Placental pericyte (primary cell): ENCODE results near the gene GBP3. TPM values are rescaled to one million over a fixed set of nuclear protein-coding genes. Genes with fewer than 3 reads are reported as not detected.

Experiments
- small RNA-seq: library from RNA; depleted of rRNA; stranded (forward); fragments of <200 nt; gene quantifications from one replicate; pipeline ENCODE3, GENCODE V24; 2012; ENCODE audit warnings: low replicate concordance
- total RNA-seq: library from RNA; depleted of rRNA; stranded (reverse); fragments of >200 nt; gene quantifications from 2 replicates; pipeline ENCODE4 v1.2.3, GENCODE V29; 2012

Gene GBP3
- 38.3 and 57.4 TPM in 2 replicates for total RNA-seq

GRCh38 chr1:89022167-89022959, at the start of gene GBP3:
Gene GBP3, minus strand, starts transcription at chr1:89022866. Its CDS starts 2,145 bp downstream, at chr1:89020721.

GRCh38 chr1:89065079-89065868, 42.6 kb upstream of the GBP3 start, which contains the start of gene GBP1:
Gene GBP1, minus strand, starts transcription at chr1:89065208. Its CDS starts 1,974 bp downstream, at chr1:89063234.

Small RNA genes within 50 kb of the gene (small RNA-seq; reads per million reads assigned to genes)
- gene RF00019: not detected

Other genes with a start within 250 kb of the GBP3 start
- gene GTF2B, start 131.3 kb downstream of the GBP3 start, total RNA-seq: 36.3 and 41.1 TPM in 2 replicates
- gene KYAT3, start 30.2 kb downstream of the GBP3 start, total RNA-seq: 29.6 and 38.3 TPM in 2 replicates
- 9.2 and 10.5 TPM in 2 replicates for gene RBMXL1, start 30.2 kb downstream of the GBP3 start, total RNA-seq
- 27.8 and 66.4 TPM in 2 replicates for gene GBP1, start 42.3 kb upstream of the GBP3 start, total RNA-seq
- gene GBP2, start 103.2 kb upstream of the GBP3 start, total RNA-seq: 8.7 and 39.8 TPM in 2 replicates
- not detected in 2 replicates for gene GBP7, start 153.1 kb upstream of the GBP3 start, total RNA-seq
- gene GBP4, start 176.1 kb upstream of the GBP3 start, total RNA-seq: 2.0 and 3.4 TPM in 2 replicates
- gene GBP5, start 250.0 kb upstream of the GBP3 start, total RNA-seq: under 0.01 TPM in 1 of 2 replicates, not detected in the other